Measurements from ENCODE around the gene SLC13A2.

DNA sequence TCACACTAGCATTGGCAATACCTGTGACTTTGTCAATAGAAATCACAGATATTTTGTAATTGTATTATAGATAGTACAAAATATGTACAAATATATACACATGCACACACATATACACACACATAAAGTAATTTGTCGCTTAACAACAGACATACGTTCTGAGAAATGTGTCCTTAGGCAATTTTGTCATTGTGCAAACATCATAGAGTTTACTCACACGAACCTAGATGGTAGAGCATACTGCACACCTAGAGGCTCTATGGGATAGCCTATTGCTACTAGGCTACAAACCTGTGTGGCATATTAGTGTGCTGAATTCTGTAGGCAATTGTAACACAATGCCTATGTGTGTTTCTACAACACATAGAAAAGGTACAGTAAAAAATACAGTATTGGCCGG, 68.0 kb downstream of the SLC13A2 start:
- TF ChIP-seq, protein P1, sequence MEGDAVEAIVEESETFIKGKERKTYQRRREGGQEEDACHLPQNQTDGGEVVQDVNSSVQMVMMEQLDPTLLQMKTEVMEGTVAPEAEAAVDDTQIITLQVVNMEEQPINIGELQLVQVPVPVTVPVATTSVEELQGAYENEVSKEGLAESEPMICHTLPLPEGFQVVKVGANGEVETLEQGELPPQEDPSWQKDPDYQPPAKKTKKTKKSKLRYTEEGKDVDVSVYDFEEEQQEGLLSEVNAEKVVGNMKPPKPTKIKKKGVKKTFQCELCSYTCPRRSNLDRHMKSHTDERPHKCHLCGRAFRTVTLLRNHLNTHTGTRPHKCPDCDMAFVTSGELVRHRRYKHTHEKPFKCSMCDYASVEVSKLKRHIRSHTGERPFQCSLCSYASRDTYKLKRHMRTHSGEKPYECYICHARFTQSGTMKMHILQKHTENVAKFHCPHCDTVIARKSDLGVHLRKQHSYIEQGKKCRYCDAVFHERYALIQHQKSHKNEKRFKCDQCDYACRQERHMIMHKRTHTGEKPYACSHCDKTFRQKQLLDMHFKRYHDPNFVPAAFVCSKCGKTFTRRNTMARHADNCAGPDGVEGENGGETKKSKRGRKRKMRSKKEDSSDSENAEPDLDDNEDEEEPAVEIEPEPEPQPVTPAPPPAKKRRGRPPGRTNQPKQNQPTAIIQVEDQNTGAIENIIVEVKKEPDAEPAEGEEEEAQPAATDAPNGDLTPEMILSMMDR (conservative IDR thresholded peaks at IDR 0.05; ENCODE audit: low read depth, low read length), result no peak
- no peak for TF ChIP-seq EZH2 (IDR thresholded peaks at IDR 0.05; ENCODE audit: borderline replicate concordance, low read depth, low read length, poor library complexity, severe bottlenecking)

Data from A673 (cell line).